Fibroblast of skin of back (primary cell): ENCODE measurements around the gene PRDM1.
"Not testable (repeated sequence)": the region's sequence is repeated elsewhere in the genome, so short reads cannot be mapped to it uniquely, and the experiment has no call there.

Experiments used
- DNase-seq: peaks from one replicate; pipeline ENCODE4 v3.0.0-alpha.2; 2013

PRDM1 gene

GRCh38 chr6:106142876-106143431 is 56.8 kb downstream of the PRDM1 start:
- no peak for DNase-seq

GRCh38 chr6:106143665-106144064 is 57.5 kb downstream of the PRDM1 start:
- DNase-seq = no peak

- no peak for DNase-seq
Observed at GRCh38 chr6:106145144-106145543, 59.0 kb downstream of the PRDM1 start.

- no peak for DNase-seq
Observed at GRCh38 chr6:106145741-106146227, 59.6 kb downstream of the PRDM1 start.

GRCh38 chr6:106146852-106147351 is 60.8 kb downstream of the PRDM1 start:
- DNase-seq = no peak

GRCh38 chr6:106147476-106147875 is 61.3 kb downstream of the PRDM1 start:
- no peak for DNase-seq

- DNase-seq = no peak
Observed at GRCh38 chr6:106149472-106150069, 63.4 kb downstream of the PRDM1 start.

GRCh38 chr6:106152476-106152875 is 66.3 kb downstream of the PRDM1 start:
- not testable (repeated sequence) for DNase-seq

GRCh38 chr6:106152952-106153351 is 66.8 kb downstream of the PRDM1 start:
- no peak for DNase-seq

GRCh38 chr6:106154326-106154725 is 68.2 kb downstream of the PRDM1 start:
- no peak for DNase-seq

- DNase-seq = peak; percentile 27
Observed at GRCh38 chr6:106155219-106155830, 69.2 kb downstream of the PRDM1 start.

GRCh38 chr6:106156413-106156812 is 70.3 kb downstream of the PRDM1 start:
- no peak for DNase-seq

- no peak for DNase-seq
Observed at GRCh38 chr6:106156863-106157262, 70.7 kb downstream of the PRDM1 start.

GRCh38 chr6:106158816-106159215 is 72.7 kb downstream of the PRDM1 start:
- DNase-seq = peak; percentile 33
